ENCODE data around the gene ATL2.
"Not testable (repeated sequence)": the region's sequence is repeated elsewhere in the genome, so short reads cannot be mapped to it uniquely, and the experiment has no call there.

The ATL2 gene

DNA sequence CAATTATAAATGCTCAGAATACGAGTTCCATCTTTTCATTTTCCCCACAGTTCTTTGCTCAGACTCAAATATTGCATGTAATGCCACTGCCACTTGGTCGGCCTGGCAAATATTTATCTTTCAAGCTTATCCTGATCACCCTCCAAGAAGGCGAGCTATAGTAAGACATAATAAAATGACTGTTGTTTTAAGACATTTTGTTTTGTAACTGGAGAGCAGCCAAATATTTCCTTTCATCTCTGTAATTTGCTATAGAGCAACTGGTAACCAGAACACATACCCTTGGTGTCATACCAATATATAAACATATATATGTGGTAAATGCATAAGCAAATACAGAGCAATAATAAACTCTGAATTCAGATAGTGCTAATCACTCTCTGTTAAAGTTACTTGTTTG is 7.3 kb upstream of the ATL2 start:
- TF ChIP-seq, protein P1, sequence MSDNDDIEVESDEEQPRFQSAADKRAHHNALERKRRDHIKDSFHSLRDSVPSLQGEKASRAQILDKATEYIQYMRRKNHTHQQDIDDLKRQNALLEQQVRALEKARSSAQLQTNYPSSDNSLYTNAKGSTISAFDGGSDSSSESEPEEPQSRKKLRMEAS (IDR thresholded peaks at IDR 0.05; ENCODE audit: low read depth, low read length), result no peak
- no peak overlapping the region for H3K4me3 ChIP-seq (ENCODE audit: low read depth, low read length)

DNA sequence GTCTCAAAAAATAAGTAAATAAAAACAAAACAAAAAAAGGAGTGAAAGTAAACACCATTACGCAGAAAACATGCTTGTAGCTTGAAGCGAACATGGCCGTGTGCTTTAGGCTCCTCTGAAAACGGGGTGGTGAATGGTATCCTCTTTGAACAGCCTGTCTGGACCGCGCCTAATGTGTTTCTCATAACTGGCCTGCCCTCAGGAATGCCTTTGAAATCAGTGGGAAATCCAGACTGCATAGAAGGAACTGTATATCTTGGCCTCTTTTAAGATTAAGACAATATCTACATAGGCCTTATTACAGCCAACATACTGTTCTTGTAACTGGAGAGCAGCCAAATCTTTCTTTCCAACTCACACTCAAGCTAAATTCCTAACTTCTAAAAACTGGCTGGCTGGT is 6.7 kb upstream of the ATL2 start:
- H3K4me3 ChIP-seq (ENCODE audit: low read depth, low read length); DNase-seq (ENCODE audit: low read depth): not testable (repeated sequence)

More for the DNA sequence above, 7.3 kb upstream of the ATL2 start:
- no peak for DNase-seq (ENCODE audit: low read depth)

DNA sequence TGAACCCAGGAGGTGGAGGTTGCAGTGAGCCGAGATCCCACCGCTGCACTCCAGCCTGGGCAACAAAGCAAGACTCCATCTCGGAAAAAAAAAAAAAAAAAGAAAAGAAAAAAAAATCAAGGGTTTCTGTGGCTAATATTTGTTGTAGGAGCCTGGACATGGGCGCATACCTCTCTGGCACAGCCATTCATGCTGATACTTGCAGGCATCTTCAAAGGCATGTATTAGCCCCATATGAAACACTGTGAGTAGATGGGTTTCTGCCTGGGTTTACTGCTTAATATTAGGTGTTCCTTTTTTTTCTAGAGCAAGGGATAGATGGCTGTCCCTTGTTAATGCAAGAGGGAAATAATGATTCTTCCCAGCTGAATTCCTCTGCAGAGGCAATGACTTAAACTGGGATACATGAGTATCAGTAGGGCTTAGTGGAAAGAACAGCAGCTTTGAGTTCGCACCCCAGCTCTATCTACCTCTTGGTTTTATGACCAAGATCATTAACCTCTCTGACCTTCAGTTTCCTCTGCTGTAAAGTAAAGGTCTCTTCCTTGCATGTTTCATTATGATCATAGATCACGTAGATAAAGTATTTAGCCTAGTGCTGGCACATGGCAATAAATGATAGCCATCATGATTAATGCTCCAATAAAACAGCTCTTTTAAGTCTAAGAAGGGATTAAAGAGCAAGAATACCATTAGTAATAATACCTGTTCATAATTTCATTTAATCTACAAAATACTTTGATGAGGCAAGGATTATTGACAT is 4.5 kb upstream of the ATL2 start:
- TF ChIP-seq, protein P1 (IDR thresholded peaks at IDR 0.05; ENCODE audit: low read depth, low read length), result no peak
- TF ChIP-seq POLR2A (IDR thresholded peaks at IDR 0.05; ENCODE audit: extremely low read depth, insufficient read length) (no peak), MYC (IDR thresholded peaks at IDR 0.05; ENCODE audit: low read depth, low read length) (no peak)
- TF ChIP-seq, protein P2, sequence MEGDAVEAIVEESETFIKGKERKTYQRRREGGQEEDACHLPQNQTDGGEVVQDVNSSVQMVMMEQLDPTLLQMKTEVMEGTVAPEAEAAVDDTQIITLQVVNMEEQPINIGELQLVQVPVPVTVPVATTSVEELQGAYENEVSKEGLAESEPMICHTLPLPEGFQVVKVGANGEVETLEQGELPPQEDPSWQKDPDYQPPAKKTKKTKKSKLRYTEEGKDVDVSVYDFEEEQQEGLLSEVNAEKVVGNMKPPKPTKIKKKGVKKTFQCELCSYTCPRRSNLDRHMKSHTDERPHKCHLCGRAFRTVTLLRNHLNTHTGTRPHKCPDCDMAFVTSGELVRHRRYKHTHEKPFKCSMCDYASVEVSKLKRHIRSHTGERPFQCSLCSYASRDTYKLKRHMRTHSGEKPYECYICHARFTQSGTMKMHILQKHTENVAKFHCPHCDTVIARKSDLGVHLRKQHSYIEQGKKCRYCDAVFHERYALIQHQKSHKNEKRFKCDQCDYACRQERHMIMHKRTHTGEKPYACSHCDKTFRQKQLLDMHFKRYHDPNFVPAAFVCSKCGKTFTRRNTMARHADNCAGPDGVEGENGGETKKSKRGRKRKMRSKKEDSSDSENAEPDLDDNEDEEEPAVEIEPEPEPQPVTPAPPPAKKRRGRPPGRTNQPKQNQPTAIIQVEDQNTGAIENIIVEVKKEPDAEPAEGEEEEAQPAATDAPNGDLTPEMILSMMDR (IDR thresholded peaks at IDR 0.05; ENCODE audit: low read depth, low read length), result no peak

DNA sequence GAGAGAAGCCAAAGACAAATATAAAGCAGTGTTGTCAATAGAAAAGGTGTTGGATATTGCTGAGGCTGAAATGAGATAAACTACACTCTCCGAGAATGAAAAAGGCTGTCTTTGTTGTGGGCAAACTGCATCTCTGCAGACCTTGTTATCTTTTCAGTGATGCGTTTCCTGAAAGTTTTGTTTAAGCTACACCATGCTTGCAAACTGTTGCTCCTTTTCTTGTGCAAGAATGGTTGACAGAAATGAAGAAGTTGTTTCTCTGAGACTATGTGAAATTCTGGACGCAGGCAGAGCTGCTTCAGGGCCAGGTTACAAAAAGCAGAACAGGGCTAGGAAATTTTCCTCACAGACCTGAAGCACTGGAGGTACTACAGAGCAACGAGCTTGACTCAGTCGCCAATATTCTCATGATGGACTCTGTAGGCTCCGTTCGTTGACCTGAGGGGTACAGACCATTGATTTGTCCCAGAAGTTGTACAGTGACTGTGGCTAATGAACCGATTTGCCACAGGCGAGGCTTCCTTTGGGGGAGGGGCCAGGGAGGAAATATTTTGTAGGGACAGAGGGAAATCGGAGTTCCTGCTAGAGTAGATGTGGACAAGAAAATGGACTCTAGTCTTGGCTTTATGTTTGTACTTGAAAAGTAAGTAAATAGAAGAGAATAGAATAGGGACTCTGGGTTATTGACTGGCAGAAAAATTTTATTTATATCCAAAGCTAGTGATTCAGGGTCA is 3.5 kb upstream of the ATL2 start:
- TF ChIP-seq POLR2A (IDR thresholded peaks at IDR 0.05; ENCODE audit: extremely low read depth, insufficient read length) (no peak), MYC (IDR thresholded peaks at IDR 0.05; ENCODE audit: low read depth, low read length) (no peak; the same call in 1 of the 2 replicates)
- TF ChIP-seq, protein P1 (IDR thresholded peaks at IDR 0.05; ENCODE audit: low read depth, low read length), result no peak
- TF ChIP-seq, protein P2 (IDR thresholded peaks at IDR 0.05; ENCODE audit: low read depth, low read length), result no peak
- peak overlapping the region; percentile 6 for H3K4me3 ChIP-seq (ENCODE audit: low read depth, low read length)
- peak; percentile 87 for DNase-seq (ENCODE audit: low read depth)

More for the DNA sequence above, 4.5 kb upstream of the ATL2 start:
- H3K4me3 ChIP-seq (ENCODE audit: low read depth, low read length), result no peak overlapping the region
- DNase-seq (ENCODE audit: low read depth), result no peak

DNA sequence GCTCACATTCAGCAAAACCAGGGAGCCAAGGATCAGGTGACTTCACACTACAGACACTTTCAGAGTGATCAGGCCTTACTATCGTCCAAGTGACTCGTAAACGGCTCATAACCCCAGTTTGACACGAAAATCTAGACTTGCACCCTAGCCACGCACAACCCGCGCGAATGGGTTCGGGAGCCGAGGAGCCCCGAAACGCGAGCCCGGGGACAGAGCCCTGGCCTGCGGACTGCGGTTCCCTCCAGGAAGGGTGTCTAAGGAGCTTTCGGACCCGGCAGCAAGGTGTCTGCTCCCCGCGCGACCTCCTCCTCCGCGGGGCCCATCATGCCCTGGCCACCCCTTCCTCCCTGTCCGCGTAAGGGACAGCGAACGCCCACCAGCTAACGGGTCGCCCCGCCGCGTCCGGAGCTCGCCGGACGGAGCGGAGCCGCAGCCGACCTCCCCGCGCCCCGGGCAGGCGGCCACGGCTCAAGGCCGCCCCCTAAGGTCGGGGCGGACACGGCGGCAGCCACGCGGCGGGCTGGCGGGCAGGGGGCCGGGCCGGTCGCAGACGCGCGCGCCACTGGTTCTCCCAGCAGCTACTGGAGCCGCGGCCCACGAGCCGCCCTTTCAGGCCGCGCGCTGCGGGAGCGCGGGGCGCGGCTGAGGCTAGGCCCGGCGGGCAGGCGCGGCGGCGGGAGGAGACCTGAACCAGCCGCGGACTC is 575 bp downstream of the ATL2 start:
- H3K4me3 ChIP-seq (ENCODE audit: low read depth, low read length), result peak overlapping the region; percentile 95
- DNase-seq (ENCODE audit: low read depth), result peak; percentile 81
- TF ChIP-seq, protein P2 (IDR thresholded peaks at IDR 0.05; ENCODE audit: low read depth, low read length), result peak; percentile 3
- TF ChIP-seq POLR2A (IDR thresholded peaks at IDR 0.05; ENCODE audit: extremely low read depth, insufficient read length) (no peak), MYC (IDR thresholded peaks at IDR 0.05; ENCODE audit: low read depth, low read length) (peak; percentile 89)
- TF ChIP-seq, protein P1 (IDR thresholded peaks at IDR 0.05; ENCODE audit: low read depth, low read length), result peak; percentile 70

DNA sequence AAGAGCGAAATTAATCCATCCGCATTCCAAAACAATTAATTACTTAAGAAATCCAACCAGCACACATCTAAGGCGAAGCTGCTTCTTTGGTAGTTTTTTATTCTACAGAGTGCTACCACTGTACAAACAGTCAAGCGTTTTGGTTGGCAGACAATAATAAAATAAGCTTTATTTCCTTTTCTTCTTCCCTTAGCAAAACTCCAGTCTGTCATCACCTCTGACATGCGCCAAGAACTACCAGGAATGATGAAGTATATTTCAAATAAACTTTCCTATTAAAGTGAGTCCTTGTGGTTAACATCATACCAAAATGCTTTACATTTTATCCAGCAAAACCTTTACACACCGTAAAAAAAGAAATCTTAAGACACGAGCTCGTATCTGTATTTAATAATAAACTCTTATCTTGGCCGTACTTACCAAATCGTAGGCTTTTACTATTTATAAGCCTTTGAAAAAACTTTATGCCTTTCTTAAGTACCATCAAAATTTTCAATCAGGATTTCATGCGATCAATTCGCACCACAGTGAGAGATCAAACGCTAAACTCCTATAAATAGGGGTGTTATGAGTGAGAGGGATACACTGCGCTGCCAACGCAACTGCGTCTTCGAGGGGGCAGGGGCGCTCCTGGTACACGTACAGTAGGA is 1.3 kb downstream of the ATL2 start:
- peak overlapping the region; percentile 95 for H3K4me3 ChIP-seq (ENCODE audit: low read depth, low read length)
- TF ChIP-seq, protein P1 (IDR thresholded peaks at IDR 0.05; ENCODE audit: low read depth, low read length), result 0 out of 2 replicates have a peak, but pooled peaks have one; percentile 12
- TF ChIP-seq, protein P2 (IDR thresholded peaks at IDR 0.05; ENCODE audit: low read depth, low read length), result no peak
- no peak for TF ChIP-seq MYC (IDR thresholded peaks at IDR 0.05; ENCODE audit: low read depth, low read length)
- TF ChIP-seq POLR2A (IDR thresholded peaks at IDR 0.05; ENCODE audit: extremely low read depth, insufficient read length), result no peak
- DNase-seq (ENCODE audit: low read depth), result no peak

Data from NB4 (cell line).